Measurements from ENCODE around the gene SAPCD2. TPM values are rescaled to one million over a fixed set of nuclear protein-coding genes. Genes with fewer than 3 reads are reported as not detected.

SAPCD2 gene
- total RNA-seq, 1 donor from 2014 or later, result 1.0 TPM

Other genes with a start within 250 kb of the SAPCD2 start
- 0.80 TPM for gene AJM1, start 228.1 kb downstream of the SAPCD2 start, total RNA-seq (ENCODE audit: unreplicated experiment)
- 134 TPM for gene PHPT1, start 221.1 kb downstream of the SAPCD2 start, total RNA-seq (ENCODE audit: unreplicated experiment)
- gene MAMDC4, start 218.2 kb downstream of the SAPCD2 start, total RNA-seq (ENCODE audit: unreplicated experiment), result 10.0 TPM
- gene EDF1, start 204.2 kb downstream of the SAPCD2 start, total RNA-seq (ENCODE audit: unreplicated experiment), result 286 TPM
- gene TRAF2, start 184.0 kb downstream of the SAPCD2 start, total RNA-seq (ENCODE audit: unreplicated experiment), result 21.7 TPM
- 100.0 TPM for gene FBXW5, start 125.8 kb downstream of the SAPCD2 start, total RNA-seq (ENCODE audit: unreplicated experiment)
- 1.1 TPM for gene C8G, start 125.3 kb downstream of the SAPCD2 start, total RNA-seq (ENCODE audit: unreplicated experiment)
- 1.5 TPM for gene LCN12, start 118.3 kb downstream of the SAPCD2 start, total RNA-seq (ENCODE audit: unreplicated experiment)
- gene PTGDS, start 93.1 kb downstream of the SAPCD2 start, total RNA-seq (ENCODE audit: unreplicated experiment), result not detected
- gene LCNL1, start 87.6 kb downstream of the SAPCD2 start, total RNA-seq (ENCODE audit: unreplicated experiment), result not detected
- 8.3 TPM for gene PAXX, start 78.1 kb downstream of the SAPCD2 start, total RNA-seq (ENCODE audit: unreplicated experiment)
- gene CLIC3, start 74.0 kb downstream of the SAPCD2 start, total RNA-seq (ENCODE audit: unreplicated experiment), result not detected
- gene ABCA2, start 42.3 kb downstream of the SAPCD2 start, total RNA-seq (ENCODE audit: unreplicated experiment), result 2.1 TPM
- not detected for gene FUT7, start 38.5 kb downstream of the SAPCD2 start, total RNA-seq (ENCODE audit: unreplicated experiment)
- 116 TPM for gene NPDC1, start 24.4 kb downstream of the SAPCD2 start, total RNA-seq (ENCODE audit: unreplicated experiment)
- 55.6 TPM for gene ENTPD2, start 16.5 kb downstream of the SAPCD2 start, total RNA-seq (ENCODE audit: unreplicated experiment)
- 3.2 TPM for gene UAP1L1, start 7.0 kb upstream of the SAPCD2 start, total RNA-seq (ENCODE audit: unreplicated experiment)
- gene MAN1B1, start 16.4 kb upstream of the SAPCD2 start, total RNA-seq (ENCODE audit: unreplicated experiment), result 70.4 TPM
- gene DPP7, start 44.2 kb upstream of the SAPCD2 start, total RNA-seq (ENCODE audit: unreplicated experiment), result 6.1 TPM
- gene GRIN1, start 68.6 kb upstream of the SAPCD2 start, total RNA-seq (ENCODE audit: unreplicated experiment), result not detected
- gene LRRC26, start 99.5 kb upstream of the SAPCD2 start, total RNA-seq (ENCODE audit: unreplicated experiment), result not detected
- not detected for gene TMEM210, start 101.5 kb upstream of the SAPCD2 start, total RNA-seq (ENCODE audit: unreplicated experiment)
- 76.8 TPM for gene ANAPC2, start 118.0 kb upstream of the SAPCD2 start, total RNA-seq (ENCODE audit: unreplicated experiment)
- gene SSNA1, start 118.1 kb upstream of the SAPCD2 start, total RNA-seq (ENCODE audit: unreplicated experiment), result 53.8 TPM
- gene TPRN, start 130.2 kb upstream of the SAPCD2 start, total RNA-seq (ENCODE audit: unreplicated experiment), result 8.2 TPM
- 27.4 TPM for gene TMEM203, start 135.1 kb upstream of the SAPCD2 start, total RNA-seq (ENCODE audit: unreplicated experiment)
- gene NDOR1, start 135.1 kb upstream of the SAPCD2 start, total RNA-seq (ENCODE audit: unreplicated experiment), result 22.5 TPM
- 1.1 TPM for gene RNF208, start 151.7 kb upstream of the SAPCD2 start, total RNA-seq (ENCODE audit: unreplicated experiment)
- gene CYSRT1, start 154.6 kb upstream of the SAPCD2 start, total RNA-seq (ENCODE audit: unreplicated experiment), result 1.4 TPM
- gene RNF224, start 156.9 kb upstream of the SAPCD2 start, total RNA-seq (ENCODE audit: unreplicated experiment), result not detected
- not detected for gene SLC34A3, start 160.3 kb upstream of the SAPCD2 start, total RNA-seq (ENCODE audit: unreplicated experiment)
- 134 TPM for gene TUBB4B, start 170.7 kb upstream of the SAPCD2 start, total RNA-seq (ENCODE audit: unreplicated experiment)
- gene STPG3, start 180.7 kb upstream of the SAPCD2 start, total RNA-seq (ENCODE audit: unreplicated experiment), result not detected
- 65.6 TPM for gene NELFB, start 184.8 kb upstream of the SAPCD2 start, total RNA-seq (ENCODE audit: unreplicated experiment)
- 37.7 TPM for gene TOR4A, start 207.2 kb upstream of the SAPCD2 start, total RNA-seq (ENCODE audit: unreplicated experiment)
- 170 TPM for gene NRARP, start 231.7 kb upstream of the SAPCD2 start, total RNA-seq (ENCODE audit: unreplicated experiment)

Data from endothelial cell (in vitro differentiated cells).